HuH-7.5 (cell line): ENCODE measurements around the gene METTL21C.

ENCODE experiments used
- DNase-seq: peaks from one replicate; pipeline ENCODE4 v3.0.0; 2011; ENCODE audit warnings: low spot score

Gene METTL21C

DNA sequence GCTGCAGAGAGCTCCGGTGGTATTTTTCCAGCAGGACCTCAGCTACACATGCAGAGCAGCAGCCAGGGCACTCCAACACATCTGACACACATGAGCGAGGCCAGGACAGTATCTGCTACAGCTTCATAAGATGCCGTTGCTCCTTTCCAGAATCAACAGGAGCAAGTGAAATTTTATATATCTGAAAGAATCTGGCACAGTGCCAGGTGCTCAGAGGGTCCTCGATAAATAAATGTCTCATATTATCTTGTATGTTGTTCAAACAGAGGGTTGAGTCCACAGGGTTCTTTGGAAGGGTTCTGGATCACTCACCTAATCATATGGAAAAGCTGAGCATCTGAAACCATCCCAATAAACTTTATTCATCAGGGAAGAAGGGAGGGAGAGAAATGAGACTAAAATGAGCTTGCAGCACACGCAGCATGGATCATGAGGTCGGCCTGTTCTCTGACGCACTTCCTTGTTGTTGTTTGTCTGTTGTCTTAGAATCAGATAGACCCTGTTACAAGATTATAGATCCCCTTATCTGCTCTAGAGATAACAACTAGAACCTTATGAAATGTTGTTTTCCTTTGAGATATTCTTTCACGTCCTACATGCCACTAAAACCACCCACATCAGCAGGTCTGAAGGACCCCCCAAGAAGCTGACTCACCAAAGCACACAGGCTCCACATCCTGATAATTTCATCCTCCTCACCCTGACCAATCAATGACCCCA lies 3.2 kb upstream of the METTL21C start:
- DNase-seq: no peak

DNA sequence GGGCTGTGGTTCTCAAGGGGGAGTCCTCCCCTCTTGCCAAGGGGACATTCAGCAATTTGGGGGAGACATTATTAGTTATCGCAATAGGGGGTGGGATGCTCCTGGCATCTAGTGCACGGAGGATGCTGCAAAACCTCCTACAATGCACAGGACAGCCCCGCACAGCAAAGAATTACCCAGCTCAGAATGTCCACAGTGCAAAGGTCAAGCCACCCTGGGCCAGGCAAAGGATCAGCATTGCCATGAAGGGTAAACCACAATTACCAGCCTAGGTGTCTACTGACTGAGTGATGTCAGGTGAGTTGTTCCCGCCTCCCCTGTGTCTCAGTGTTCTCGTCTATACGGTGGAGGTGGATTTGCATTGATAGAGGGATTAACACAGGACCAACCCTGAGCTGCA lies 2.4 kb upstream of the METTL21C start:
- no peak for DNase-seq

DNA sequence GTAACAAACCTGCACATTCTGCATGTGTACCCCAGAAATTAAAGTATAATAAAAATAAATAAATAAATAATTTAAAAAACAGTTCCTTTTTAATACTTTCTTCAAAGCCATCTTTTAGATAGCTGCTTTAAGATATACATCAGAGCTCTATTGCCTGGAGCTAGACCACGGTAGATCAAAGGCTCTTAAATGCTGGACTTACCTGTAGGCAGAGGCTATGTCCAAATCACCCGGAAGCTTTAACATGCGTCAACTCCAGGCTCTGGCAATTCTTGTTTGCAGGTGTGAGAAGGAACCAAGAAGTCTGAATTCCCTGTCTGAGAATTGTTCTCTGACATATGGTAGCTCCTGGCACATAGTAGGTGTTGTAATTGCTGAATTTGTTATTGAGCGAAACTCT lies 1.6 kb upstream of the METTL21C start:
- no peak for DNase-seq

DNA sequence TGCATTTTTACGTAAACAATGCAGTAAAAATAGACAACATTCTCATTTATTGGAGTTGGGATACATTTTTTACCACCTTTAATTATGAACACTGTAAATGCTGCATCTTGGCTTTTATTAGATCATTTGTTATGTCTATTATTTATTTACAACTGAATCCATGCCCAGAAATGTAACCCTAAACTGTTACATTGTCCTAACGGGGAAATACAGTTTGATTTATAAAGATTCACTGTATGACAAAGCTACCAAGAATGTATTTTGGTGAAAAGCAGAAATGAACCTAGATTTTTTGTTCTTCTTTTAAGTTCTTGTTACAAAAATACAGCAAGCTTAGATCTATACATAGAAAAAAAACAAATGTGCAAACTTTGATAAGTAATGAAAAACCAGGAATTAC lies 1.1 kb downstream of the METTL21C start:
- DNase-seq: no peak

DNA sequence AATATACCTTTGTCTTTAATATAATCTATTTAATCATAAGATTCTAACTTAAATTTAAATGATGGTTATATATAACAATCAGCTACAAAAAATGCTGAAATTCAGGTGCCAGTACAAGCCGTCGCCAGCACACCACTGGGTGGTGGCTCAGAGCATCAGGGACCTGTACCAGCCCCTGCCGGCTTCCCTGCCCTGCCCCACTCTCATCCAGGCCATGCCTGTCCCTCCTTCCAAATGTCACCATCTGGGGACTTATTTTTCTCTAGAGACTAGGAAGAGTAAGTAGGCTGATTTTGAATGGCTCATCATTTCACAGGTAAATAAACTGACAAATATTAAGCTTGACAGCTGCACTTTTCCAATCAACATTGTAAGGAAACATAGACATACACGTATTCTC lies 1.6 kb downstream of the METTL21C start:
- no peak for DNase-seq

DNA sequence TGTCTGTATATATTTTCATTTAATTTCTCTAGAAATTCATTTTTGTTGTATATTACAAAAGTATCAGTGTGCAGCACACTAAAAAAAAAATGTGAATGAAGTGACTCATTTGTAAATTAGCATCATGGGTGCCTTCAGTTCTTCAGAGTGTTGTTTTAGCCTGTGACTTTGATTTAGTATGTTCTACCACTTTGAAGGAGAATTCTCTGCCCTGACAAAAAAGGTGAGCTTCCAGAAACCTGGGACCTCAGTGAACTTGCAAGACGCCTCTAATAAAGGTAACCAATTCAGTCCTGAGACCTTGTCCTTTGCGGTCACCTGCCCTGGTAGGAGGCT lies 2.4 kb downstream of the METTL21C start:
- DNase-seq: no peak

DNA sequence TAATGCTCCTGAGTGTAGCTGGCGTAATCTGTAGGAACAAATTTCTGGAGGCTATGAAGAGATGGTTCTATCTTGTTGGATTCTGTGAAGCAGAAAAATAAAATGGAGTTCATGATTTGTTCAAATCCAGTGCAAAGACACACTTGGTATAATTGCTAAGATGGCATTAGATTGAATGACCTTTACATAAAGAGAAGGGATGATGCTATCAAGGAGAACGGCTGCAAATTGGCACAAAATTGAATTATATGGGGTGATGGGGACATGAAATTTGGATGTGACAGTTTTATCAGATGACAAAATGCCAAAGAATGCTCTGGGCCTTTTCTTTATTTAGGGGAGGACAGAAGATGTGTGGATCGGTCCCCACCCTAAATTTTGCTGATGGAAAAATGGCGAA lies 4.0 kb downstream of the METTL21C start:
- DNase-seq: no peak

DNA sequence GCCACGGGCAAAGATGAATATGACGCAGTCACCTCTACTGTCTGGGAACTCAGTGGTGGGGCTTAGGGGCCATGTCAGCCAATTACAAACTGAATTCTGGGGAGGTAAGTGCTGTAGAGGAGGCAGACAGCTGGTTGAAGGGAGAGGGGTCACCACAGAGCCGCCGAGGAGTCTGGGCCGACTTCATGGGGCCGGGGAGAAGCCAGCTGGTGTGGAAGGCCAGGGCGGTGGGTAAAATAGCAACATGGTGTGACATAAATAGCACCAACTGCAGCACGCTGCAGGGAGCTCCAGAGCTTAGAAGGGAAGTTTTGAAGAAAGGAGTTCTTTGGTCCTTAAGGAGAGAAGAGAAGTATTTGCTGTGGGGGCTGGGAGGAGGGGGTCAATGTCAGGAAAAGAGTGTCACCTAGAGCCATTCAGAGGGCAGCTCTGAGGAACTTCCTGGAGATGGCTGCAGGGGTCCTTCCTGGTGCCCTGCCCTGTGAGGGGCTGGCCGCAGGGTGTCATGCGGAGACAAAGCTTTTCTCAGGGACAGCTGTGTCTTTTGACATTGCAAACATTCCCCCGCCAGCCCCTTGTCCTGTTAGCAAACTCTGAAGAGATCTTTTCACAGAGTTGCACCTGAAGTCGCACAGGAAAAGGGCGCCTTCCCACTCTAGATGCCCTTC lies 6.4 kb downstream of the METTL21C start:
- DNase-seq: no peak

DNA sequence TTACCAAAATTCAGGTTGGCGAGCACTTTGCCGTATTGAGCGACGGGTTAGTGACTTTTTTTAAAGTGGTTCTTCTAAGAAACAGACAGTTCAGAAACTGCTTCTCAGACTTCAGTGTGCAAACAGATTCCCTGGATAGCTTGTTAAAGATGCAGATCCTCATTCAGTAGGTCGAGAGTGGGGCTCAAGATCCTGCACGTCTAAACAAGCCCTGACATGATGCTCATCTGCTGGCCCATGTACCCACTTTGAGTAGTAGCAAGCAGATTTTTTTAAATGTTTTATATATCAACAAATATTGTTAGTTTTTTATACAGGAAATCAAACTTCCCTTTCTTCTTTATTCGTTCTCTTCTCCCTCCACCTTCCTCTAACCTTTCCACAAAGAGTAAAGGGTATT lies 7.3 kb downstream of the METTL21C start:
- no peak for DNase-seq

DNA sequence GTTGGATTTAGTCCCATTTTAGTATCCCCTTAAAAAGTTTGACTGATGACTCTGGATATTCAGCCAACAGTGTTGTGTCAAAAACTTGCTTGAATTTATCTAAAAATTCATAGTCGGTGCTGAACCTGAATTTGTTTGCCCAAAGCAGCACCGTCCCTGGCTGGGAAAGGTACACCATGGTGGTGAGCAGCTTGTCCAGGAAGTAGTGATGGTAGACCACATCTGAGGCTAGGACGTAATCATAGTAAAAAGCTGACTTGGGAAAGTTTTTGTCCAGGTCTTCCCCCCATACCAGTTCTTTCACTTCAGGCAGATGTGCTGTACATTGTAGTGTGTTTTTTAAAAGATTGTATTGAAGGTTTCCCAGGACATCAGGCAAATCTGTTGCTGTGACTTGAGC lies 8.8 kb downstream of the METTL21C start:
- DNase-seq: no peak

DNA sequence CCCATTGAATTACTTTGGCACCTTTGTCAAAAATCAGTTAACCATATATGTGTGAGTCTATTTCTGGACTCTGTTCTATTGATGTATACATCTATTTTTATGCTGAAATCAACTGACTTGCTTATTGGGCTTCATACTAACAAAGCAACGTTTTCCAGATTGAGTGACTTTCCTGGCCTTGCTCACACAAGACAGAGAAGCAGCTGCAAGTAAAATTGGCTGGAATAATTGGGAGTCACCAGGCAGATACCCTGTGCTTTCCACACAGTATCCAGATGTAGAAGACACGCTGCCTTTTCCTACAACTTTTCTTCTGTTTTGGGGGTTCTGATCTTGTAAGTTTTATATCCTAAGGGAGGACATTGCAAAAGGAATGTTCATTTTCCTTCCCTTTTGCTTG lies 11.2 kb downstream of the METTL21C start:
- no peak for DNase-seq

DNA sequence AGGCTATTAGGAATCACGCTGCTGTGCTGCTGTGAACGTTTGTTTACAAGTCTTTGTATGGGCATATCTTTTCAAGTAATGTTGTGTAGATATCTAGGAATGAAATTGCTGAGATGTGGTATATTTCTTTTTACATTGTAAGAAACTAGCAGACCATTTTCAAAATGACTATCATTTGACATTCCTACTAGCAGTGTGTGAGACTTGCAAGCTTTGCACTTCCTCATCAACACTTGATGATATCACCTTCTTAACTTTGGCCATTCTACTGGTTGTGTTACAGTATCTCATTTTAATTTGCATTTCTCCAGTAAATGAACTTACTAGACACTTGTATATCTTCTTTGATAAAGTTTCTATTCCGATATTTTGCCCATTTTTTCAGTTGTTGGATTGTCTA lies 12.1 kb downstream of the METTL21C start:
- no peak for DNase-seq

DNA sequence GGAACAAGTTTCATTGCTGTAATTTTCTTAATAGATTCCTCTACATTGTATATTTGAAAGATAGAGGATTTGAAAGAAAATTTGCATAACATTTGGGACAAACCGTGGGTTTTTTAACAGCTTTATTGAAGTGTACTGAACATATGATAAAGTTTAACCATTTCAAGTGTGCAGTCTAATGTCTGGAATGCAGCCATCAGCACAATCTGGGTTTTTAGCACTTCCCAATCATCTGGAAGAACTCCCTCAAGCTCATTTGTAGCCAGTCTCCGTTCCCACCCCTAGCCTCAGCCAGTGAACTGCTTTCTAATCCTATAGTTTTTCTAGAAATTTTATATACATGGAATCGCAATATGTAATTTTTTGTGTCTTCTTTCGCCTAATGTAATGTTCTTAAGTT lies 12.6 kb downstream of the METTL21C start:
- no peak for DNase-seq

DNA sequence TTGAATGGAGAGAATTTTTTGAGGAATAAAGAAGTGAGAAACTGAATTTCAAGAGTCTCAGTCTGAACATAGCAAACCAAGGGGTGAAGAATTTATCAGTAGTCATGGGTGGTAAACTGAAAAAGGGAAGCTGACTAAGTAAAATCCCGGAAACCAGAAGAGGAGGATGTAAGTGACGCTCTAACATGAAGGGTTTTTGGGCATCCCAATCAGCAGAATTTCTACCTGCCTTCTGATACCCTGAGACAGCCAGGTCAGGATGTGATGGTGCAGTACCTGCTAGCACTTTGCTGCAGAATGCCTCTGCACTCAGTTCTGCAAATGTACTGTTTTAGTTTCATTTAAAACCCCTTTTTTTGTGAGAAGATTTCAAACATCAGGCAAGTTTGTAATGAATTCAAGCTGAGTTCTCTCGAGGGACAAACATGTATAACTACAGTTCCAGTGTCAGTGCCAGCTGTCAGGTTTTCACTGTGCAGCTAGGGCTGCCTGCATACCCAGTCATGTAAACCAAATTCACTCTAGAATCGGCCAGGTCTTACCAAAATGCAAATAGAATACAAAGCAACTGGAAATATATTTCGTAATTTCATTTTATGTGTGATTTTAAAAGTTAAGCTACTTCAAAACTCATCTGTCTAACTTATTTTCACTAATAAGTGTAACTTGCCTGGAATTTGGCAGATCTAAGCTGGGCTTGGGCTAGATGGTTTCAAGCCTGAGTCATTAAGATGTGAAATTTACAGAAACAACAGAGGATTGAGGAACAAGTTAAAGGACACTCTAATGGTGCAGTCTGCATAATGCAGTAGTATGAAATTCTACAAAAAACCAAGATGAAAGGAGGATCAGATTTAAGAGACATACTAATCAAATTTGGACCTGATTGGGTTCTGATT lies 13.8 kb downstream of the METTL21C start:
- DNase-seq: no peak

DNA sequence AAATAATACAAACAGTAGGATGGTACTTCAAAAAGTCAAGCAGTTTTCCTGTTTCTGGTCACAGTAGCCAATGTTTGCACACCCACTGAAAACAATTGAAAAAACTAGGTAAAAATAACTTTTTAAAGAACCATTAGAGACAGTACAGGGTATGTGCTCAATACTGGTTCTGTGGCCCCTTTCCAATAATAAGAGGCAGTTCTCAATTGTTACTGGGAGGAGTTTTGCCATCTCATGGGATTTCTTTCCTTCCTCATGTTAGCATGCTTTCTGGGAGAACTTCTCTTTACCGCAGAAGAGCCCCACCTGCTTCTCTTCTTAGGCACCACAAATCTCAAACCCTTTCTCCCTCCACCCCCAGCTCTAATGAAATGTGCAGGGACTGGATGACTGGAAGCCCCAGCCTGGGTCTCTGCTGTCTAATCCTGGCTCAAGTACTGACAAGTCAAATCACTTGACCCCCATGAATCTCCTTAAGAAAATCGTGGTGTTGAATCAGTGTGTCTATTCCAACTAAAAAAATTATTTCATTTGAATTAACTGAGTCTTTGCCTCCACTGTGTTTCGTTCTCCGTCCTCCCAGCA lies 14.6 kb downstream of the METTL21C start:
- DNase-seq: no peak

DNA sequence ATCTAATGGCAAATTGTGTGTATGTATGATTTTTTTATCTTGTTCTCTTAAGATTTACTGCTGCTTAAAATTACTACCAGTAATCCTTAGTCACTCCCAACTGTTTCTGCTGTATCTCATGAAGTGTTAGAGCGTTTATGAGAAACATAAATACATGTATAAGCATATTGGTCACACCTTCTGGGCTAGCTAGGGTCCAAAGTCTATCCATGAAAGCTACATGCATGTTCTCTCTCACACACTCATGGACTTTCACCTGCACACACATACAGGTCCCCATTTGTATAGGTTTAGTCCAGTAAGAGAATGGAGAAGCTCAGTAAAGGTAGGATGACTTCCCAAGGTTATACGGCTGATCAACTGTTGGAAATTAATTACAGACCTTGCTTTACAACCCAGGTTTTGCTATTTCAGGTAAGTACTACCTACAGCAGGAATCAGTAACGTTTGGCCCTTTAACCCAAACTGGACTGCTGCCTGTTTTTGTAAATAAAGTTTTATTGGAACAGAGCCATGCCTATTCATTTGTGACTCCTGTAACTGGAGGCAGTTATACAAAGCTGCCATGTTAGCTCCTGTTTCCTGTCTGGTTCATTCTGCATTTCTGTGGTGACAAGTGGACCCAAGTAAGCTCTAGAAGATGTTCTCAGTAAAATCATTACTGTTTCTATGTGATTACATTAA lies 15.3 kb downstream of the METTL21C start:
- no peak for DNase-seq

DNA sequence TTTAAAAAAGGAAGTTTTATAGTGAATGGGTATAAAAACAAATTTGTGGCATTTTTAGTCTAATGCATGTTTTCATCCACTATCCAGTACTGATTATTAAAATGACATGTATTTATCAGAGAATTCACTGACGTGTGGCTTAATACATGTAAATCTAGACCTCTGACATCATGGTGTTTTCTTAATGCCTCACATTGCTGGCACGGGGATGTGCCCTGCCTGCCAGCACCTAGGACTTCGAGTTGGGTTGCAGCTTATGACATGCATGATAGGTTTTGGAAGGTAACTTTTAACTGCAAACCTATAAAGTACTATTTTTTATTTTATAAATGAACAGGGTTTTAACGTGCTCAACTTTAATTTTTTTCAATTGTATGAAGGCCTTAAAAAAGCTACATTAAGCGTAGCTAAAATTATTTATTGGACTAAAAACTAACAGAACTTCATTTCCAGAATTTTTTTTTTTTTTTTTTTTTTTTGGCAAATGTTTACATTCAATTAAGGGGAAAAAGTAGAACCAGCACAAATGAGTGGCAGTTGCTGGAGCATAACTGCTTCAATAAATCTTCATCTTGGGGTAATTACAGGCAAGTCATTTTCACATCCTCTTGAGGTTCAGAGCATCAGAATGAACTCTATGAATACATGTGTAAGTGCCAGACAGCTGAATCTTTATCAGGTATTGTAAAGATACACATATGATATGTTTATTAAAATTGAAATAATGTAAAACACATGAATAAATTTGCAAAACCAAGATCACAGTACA lies 16.3 kb downstream of the METTL21C start:
- DNase-seq: no peak

DNA sequence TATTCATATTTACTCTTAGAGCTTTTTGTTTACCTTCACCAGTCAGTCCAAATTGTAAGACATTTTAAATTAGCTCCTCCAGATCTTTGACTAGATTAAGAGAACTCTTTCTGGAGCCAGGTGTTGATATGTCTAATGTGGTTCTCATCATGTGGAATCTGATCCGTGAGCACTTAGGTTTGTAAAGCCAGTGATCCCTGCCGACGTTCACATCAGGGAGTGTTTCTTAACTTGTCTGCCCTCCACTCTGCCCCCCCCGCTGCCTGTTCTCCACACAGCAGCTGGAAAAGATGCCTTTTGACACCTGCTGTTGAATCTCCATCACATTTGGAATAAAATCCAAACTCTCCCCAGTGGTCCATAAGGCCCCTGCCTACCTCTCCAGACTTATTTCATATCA lies 17.7 kb downstream of the METTL21C start:
- no peak for DNase-seq

DNA sequence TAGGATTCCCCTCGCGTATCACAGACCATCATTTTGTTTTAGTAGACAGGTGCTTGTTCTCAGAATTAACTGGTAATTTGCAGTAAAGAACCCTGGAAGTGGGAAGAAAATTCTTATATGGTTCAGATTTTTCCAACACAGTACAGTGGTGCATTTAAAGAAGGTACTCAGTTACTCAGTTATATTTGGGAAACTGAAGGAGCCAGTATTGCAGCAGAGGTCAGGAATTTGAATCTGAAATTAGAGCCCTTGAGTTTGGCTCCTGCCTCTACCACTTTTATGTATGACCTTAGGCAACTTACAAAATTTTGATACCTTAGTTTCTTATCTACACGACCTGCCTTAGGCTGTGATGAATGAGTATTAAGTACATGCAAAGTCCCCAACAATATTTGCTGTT lies 19.7 kb downstream of the METTL21C start:
- no peak for DNase-seq

DNA sequence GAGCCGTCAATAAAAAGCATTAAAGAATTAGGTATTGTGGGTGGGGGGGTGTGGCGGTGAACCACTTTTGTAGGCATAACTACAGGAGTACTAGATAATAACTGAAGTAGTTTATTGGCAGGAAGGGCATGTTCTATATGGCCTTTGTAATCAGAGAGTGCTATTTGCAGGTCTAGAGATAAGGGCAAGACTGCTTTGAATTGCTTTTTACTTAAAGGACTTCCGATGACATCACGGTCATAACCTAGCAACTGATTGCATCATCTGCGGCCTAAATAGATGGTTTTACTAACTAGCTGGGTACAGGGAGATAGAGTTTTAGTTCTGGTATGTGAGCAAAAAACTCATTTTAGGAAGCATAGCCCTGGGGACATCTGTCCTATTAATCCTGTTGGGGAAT lies 24.7 kb downstream of the METTL21C start:
- DNase-seq: no peak

DNA sequence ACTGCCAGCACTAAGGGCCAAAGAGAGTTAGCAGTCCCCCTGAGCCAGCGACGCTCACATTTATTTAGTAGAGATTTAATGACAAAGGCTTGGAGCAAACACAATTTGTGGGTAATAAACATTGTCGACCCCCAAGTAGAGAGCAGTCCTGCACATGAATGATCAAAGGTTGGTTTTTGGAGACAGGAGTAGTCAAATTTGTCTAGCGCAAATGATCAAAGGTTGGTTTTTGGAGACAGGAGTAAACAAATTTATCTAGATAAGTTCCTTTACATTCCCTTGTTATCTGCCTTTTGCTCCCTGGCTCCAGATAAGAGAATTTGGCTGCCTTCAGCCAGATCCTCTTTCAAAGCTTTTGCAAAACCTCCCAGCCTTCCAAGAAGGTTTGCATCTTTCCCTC lies 26.9 kb downstream of the METTL21C start:
- no peak for DNase-seq
